CD4-positive, alpha-beta T cell treated with Interleukin-2 at 100 ng/mL for 4 hours (primary cell): Measurements from ENCODE around the gene ELP5.
A peak's percentile ranks its signal among the peaks of the same experiment; 100 is the strongest.

ENCODE experiments used
- DNase-seq: peaks from one replicate; pipeline ENCODE4 v3.0.0-alpha.2; 2020; ENCODE audit warnings: low spot score

The ELP5 gene

GRCh38 chr17:7219229-7219811 is 32.7 kb upstream of the ELP5 start:
- no peak for DNase-seq

- peak; percentile 81 for DNase-seq
Measured at GRCh38 chr17:7219812-7220592, 32.0 kb upstream of the ELP5 start, which contains the start of the genes ACADVL and DLG4. Gene ACADVL, plus strand, starts transcription at chr17:7219938. Its CDS starts 47 bp downstream, at chr17:7219985. Gene DLG4, minus strand, starts transcription at chr17:7219836.

GRCh38 chr17:7220593-7221277 is 31.3 kb upstream of the ELP5 start:
- peak; percentile 67 for DNase-seq

- no peak for DNase-seq
Measured at GRCh38 chr17:7221278-7222092, 30.5 kb upstream of the ELP5 start.

GRCh38 chr17:7222093-7222971 is 29.7 kb upstream of the ELP5 start:
- no peak for DNase-seq

- DNase-seq: no peak
Measured at GRCh38 chr17:7222972-7223292, 29.1 kb upstream of the ELP5 start.

GRCh38 chr17:7223375-7223774 is 28.6 kb upstream of the ELP5 start:
- DNase-seq: no peak

GRCh38 chr17:7224110-7224509 is 27.9 kb upstream of the ELP5 start:
- DNase-seq: no peak

GRCh38 chr17:7224661-7225111 is 27.3 kb upstream of the ELP5 start:
- no peak for DNase-seq

- no peak for DNase-seq
Measured at GRCh38 chr17:7225711-7226331, 26.2 kb upstream of the ELP5 start.

GRCh38 chr17:7226721-7227710 is 25.0 kb upstream of the ELP5 start:
- DNase-seq: no peak

GRCh38 chr17:7228920-7229319 is 23.1 kb upstream of the ELP5 start:
- DNase-seq: no peak

- DNase-seq: no peak
Measured at GRCh38 chr17:7229504-7229903, 22.5 kb upstream of the ELP5 start.

- DNase-seq: no peak
Measured at GRCh38 chr17:7232114-7232513, 19.9 kb upstream of the ELP5 start.

GRCh38 chr17:7233701-7234082 is 18.3 kb upstream of the ELP5 start:
- DNase-seq: no peak

- DNase-seq: peak; percentile 94
Measured at GRCh38 chr17:7234083-7234951, 17.7 kb upstream of the ELP5 start, which contains the start of gene DVL2. Gene DVL2, minus strand, starts transcription at chr17:7234517. Its CDS starts 255 bp downstream, at chr17:7234262.

- no peak for DNase-seq
Measured at GRCh38 chr17:7235693-7236665, 16.0 kb upstream of the ELP5 start.
